Thyroid gland (tissue), 4 donors: ENCODE measurements around the gene GSTA4. TPM values are rescaled to one million over a fixed set of nuclear protein-coding genes. Genes with fewer than 3 reads are reported as not detected.

Experiments used
- DNase-seq, 2 donors: peaks; one replicate each; pipeline ENCODE4 v3.0.0-alpha.2; 2019
- H3K27ac ChIP-seq, 3 donors: fragments of 200-600 bp; sonication (generic); 1 replicate in 2 of 3; 2 replicates in 1 of 3; pipeline ENCODE4 v1.5.1; 2016 to 2019; ENCODE audit warnings: mild to moderate bottlenecking in 1 of 3, moderate library complexity in 1 of 3
- H3K27me3 ChIP-seq: fragments of 200-600 bp; sonication (generic); one replicate; pipeline ENCODE4 v1.5.1; 2019
- H3K36me3 ChIP-seq, 2 donors: fragments of 200-600 bp; sonication (generic); one replicate each; pipeline ENCODE4 v1.5.1; 2016 to 2019
- H3K4me1 ChIP-seq, 2 donors: fragments of 200-600 bp; sonication (generic); one replicate each; pipeline ENCODE4 v1.5.1; 2017 to 2019
- H3K4me3 ChIP-seq, 3 donors: fragments of 200-600 bp; sonication (generic); replicated peaks in 1 of 3; 1 replicate in 2 of 3; 2 replicates in 1 of 3; pipeline ENCODE4 v1.5.1; 2016; ENCODE audit warnings: mild to moderate bottlenecking in 1 of 3
- H3K9me3 ChIP-seq: fragments of 200-600 bp; sonication (generic); one replicate; pipeline ENCODE4 v1.5.1; 2017
- POLR2A ChIP-seq, 2 donors: fragments of 450-650 bp; IDR thresholded peaks; one replicate each; pipeline ENCODE4 v1.6.1; 2017; ENCODE audit warnings: antibody characterized with exemption in 2 of 2, mild to moderate bottlenecking in 2 of 2, moderate library complexity in 1 of 2
- WGBS, 2 donors: methylation state at CpG; one replicate each; pipeline ENCODE4 v1.1.5; 2017; 5-methylcytosine and 5-hydroxymethylcytosine counted together
- intact Hi-C: fragments of 100-400 bp; cut with DNase I; formaldehyde crosslinking; loops from one replicate; pipeline ENCODE4 v1.15.1; 2023
- total RNA-seq, 4 donors: library from RNA; depleted of rRNA; stranded (reverse); fragments of >200 nt; gene quantifications; one replicate each; pipeline ENCODE4 v1.2.3, GENCODE V29; 2016
- TF ChIP-seq, protein P1 (sequence below), 6 experiments: fragments of 200-600 bp in 3 of 6; fragments of 450-650 bp in 3 of 6; sonication (generic) in 3 of 6; IDR thresholded peaks; one replicate each; pipeline ENCODE4 v1.5.1; 2016 to 2019; ENCODE audit warnings: antibody characterized with exemption in 6 of 6, mild to moderate bottlenecking in 2 of 6, inconsistent platforms in 1 of 6, moderate library complexity in 1 of 6

The GSTA4 gene
- total RNA-seq, 4 donors from 2014 or later = 20.9 to 24.7 (median 24.6) TPM

DNA sequence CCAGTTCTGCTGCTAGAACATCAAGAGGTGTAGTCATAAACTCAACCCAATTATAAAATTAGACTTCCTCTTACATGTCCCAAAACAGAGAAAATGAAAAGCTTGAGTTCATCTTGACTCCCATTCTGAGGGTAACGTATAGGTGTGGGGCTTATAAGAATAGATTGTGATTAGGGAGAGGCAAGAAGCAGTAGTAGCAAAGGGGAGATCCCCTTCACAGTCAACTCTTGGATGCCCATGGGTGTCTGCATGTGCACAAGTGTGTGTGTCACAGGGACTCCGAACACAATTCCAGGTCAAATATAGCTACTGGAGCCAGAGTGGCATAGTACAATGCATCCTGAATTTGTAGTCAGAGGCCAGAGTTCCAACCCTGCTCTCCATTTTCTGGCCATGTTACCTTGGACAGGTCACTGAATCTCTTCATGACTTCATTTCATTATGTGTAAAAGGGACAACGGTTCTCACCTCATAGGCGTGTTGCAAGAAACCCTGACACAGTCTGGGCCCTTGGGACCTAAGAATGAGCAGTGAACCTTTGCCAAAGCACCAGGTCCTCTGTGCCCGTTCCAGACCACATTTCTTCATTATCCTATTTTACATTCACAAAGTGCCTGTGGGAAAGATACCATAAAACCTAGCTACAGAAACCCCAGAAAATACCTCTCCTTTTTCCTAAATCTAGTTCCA, 11.8 kb downstream of the GSTA4 start:
- Histone ChIP-seq H3K9me3 (no peaks in the 10 kb centered on the region), H3K27ac (no peak overlapping the region), H3K4me3 (no peak overlapping the region), H3K36me3 (peaks cover 7 to 8% of the 10 kb centered on the region in 2 donors), H3K27me3 (no peaks in the 10 kb centered on the region), H3K4me1 (no peaks in the 10 kb centered on the region)
- TF ChIP-seq POLR2A (IDR thresholded peaks at IDR 0.05) = no peak
- TF ChIP-seq, protein P1, sequence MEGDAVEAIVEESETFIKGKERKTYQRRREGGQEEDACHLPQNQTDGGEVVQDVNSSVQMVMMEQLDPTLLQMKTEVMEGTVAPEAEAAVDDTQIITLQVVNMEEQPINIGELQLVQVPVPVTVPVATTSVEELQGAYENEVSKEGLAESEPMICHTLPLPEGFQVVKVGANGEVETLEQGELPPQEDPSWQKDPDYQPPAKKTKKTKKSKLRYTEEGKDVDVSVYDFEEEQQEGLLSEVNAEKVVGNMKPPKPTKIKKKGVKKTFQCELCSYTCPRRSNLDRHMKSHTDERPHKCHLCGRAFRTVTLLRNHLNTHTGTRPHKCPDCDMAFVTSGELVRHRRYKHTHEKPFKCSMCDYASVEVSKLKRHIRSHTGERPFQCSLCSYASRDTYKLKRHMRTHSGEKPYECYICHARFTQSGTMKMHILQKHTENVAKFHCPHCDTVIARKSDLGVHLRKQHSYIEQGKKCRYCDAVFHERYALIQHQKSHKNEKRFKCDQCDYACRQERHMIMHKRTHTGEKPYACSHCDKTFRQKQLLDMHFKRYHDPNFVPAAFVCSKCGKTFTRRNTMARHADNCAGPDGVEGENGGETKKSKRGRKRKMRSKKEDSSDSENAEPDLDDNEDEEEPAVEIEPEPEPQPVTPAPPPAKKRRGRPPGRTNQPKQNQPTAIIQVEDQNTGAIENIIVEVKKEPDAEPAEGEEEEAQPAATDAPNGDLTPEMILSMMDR (IDR thresholded peaks at IDR 0.05) = no peak
- 92 to 96% methylated on average over 5 of the region's 5 CpGs for WGBS, 2 donors
- no peak for DNase-seq
- intact Hi-C loops = loop anchor here (10.0 kb wide), 1 partner anchor 99 kb away; no protein-coding TSS in a partner anchor

DNA sequence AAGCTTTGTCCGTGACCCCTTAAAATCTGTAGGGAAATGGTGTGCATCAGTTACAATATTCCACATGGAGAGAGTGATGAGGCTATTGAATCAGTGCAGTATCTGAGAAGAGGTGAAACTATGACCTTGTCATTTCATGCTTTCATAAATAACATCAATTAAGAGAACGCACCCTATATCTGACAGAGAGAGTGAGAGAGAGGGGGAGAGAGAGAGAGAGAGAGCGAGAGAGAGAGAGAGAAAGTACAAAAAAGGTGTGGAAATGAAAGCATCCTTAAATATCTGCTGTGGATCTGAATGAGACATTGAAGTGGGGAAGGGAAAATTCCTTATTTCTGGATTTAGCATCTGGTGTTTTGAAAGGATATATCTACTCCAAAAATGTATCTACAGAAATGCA, 12.4 kb downstream of the GSTA4 start:
- Histone ChIP-seq H3K4me3 (no peak overlapping the region), H3K27me3 (no peaks in the 10 kb centered on the region), H3K36me3 (peaks cover 7 to 8% of the 10 kb centered on the region in 2 donors), H3K27ac (no peak overlapping the region), H3K9me3 (no peaks in the 10 kb centered on the region), H3K4me1 (no peaks in the 10 kb centered on the region)
- no peak for DNase-seq
- TF ChIP-seq POLR2A (IDR thresholded peaks at IDR 0.05) = no peak
- TF ChIP-seq, protein P1 (IDR thresholded peaks at IDR 0.05) = no peak
- WGBS, 2 donors = 95 to 97% methylated on average over 3 of the region's 3 CpGs
- intact Hi-C loops = loop anchor here (10.0 kb wide), 1 partner anchor 98 kb away; no protein-coding TSS in a partner anchor

DNA sequence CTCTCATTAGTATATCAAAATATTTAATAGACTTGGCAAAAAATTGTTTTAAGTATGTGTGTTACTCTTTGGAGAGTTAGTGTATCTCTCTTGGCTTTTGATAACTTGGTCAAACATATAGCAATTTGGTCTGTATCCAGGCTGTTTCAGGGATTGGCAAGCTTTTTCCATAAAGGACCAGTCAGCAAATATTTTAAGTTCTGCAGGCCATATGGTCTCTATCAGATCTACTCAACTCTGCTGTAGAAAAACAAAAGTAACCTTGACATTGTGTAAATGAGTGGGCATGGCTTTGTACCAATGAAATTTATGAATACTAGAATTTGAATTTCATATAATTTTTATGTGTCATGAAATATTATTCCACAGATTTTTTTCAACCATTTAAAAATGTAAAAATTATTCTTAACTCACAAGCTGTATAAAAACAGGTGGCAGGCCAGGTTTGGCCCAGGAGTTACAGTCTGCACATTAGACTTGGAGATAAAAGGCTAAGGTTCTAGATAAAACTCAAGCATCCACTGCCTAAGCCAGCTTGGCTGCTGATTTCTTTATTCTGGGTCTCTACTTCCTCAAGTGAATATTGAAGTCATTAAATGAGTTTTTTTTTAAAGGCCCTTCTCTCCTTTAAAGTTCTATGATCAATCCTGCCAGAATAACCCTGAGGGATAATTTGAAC, 13.7 kb downstream of the GSTA4 start:
- Histone ChIP-seq H3K9me3 (no peaks in the 10 kb centered on the region), H3K36me3 (peaks cover 7 to 8% of the 10 kb centered on the region in 2 donors), H3K27me3 (no peaks in the 10 kb centered on the region), H3K4me1 (no peaks in the 10 kb centered on the region), H3K27ac (no peak overlapping the region), H3K4me3 (no peak overlapping the region)
- no peak for TF ChIP-seq POLR2A (IDR thresholded peaks at IDR 0.05)
- no peak for DNase-seq
- intact Hi-C loops = loop anchor here (10.0 kb wide), 1 partner anchor 97 kb away; no protein-coding TSS in a partner anchor

DNA sequence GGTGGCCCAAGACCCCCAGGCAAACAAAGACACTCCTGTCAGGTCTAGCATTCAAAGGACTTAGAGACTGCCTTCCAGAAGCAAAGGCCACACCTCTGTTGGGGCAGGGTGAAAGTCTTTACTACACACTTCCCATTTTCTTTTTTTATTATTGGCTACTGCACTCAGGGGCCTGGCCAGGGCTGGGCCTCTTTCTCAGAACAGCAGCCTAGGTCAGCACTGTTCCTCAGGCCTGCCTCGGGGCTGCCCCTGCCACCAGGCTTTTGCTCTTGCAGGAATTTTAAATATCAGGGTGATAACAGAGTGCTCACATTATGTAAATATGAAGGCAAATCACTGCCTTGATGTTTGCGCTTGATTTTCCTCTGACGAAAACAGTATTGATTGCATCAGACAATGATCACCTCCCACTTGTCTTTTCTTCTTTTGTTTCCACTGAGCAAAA, 18.5 kb downstream of the GSTA4 start:
- no peaks in the 10 kb centered on the region for H3K36me3 ChIP-seq
- H3K27ac ChIP-seq = no peak overlapping the region
- no peak for DNase-seq
- TF ChIP-seq, protein P1 (IDR thresholded peaks at IDR 0.05) = no peak
- no peak for TF ChIP-seq POLR2A (IDR thresholded peaks at IDR 0.05)
- no peaks in the 10 kb centered on the region for H3K4me1 ChIP-seq
- no peak overlapping the region for H3K4me3 ChIP-seq
- H3K27me3 ChIP-seq = no peaks in the 10 kb centered on the region
- 78 to 86% methylated on average over 3 of the region's 3 CpGs for WGBS, 2 donors
- no peaks in the 10 kb centered on the region for H3K9me3 ChIP-seq
- intact Hi-C loops = no loop called here

DNA sequence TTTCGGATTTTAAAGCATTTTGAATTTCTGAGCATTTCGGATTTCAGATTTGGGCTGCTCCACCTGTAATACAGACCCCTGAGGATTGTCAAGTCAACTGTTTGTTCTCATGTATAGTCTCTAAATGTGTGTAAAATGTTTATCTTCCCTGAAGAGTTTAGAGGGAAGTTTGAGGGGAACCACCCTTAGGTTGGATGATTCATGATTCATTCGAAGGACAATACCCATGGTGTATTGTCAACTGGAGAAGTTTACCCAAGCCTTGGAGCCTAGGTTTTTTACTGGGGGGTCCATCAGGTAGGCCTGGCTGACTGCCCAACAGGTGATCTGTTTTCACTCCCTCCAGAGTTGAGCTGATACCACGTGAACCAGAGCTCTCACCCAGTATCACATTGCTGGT, 18.9 kb downstream of the GSTA4 start:
- Histone ChIP-seq H3K27me3 (no peaks in the 10 kb centered on the region), H3K9me3 (no peaks in the 10 kb centered on the region), H3K27ac (no peak overlapping the region), H3K4me1 (no peaks in the 10 kb centered on the region), H3K36me3 (no peaks in the 10 kb centered on the region), H3K4me3 (no peak overlapping the region)
- intact Hi-C loops = no loop called here
- TF ChIP-seq, protein P1 (IDR thresholded peaks at IDR 0.05) = no peak
- no peak for TF ChIP-seq POLR2A (IDR thresholded peaks at IDR 0.05)
- WGBS, 2 donors = 82 to 91% methylated on average over 4 of the region's 4 CpGs
- DNase-seq = no peak
